ENCODE data around the gene ERICH6B.

Gene ERICH6B

GRCh38 chr13:45630791-45631190 lies 15.3 kb upstream of the ERICH6B start:
- H3K4me3 ChIP-seq (ENCODE audit: control insufficient read depth, low read depth, low read length) = no peak overlapping the region
- no peak for DNase-seq (ENCODE audit: low read depth)
- no peak for TF ChIP-seq CTCF (conservative IDR thresholded peaks at IDR 0.05; ENCODE audit: control insufficient read depth, insufficient read depth, low read depth, low read length)

- no peak overlapping the region for H3K4me3 ChIP-seq (ENCODE audit: control insufficient read depth, low read depth, low read length)
- DNase-seq (ENCODE audit: low read depth) = no peak
- no peak for TF ChIP-seq CTCF (conservative IDR thresholded peaks at IDR 0.05; ENCODE audit: control insufficient read depth, insufficient read depth, low read depth, low read length)
These were observed 14.4 kb upstream of the ERICH6B start for GRCh38 chr13:45629940-45630339.

GRCh38 chr13:45628094-45628493 lies 12.6 kb upstream of the ERICH6B start:
- DNase-seq (ENCODE audit: low read depth) = no peak
- H3K4me3 ChIP-seq (ENCODE audit: control insufficient read depth, low read depth, low read length) = no peak overlapping the region
- TF ChIP-seq CTCF (conservative IDR thresholded peaks at IDR 0.05; ENCODE audit: control insufficient read depth, insufficient read depth, low read depth, low read length) = no peak

- H3K4me3 ChIP-seq (ENCODE audit: control insufficient read depth, low read depth, low read length) = no peak overlapping the region
- no peak for TF ChIP-seq CTCF (conservative IDR thresholded peaks at IDR 0.05; ENCODE audit: control insufficient read depth, insufficient read depth, low read depth, low read length)
- no peak for DNase-seq (ENCODE audit: low read depth)
These were observed 12.1 kb upstream of the ERICH6B start for GRCh38 chr13:45627656-45628055.

- TF ChIP-seq CTCF (conservative IDR thresholded peaks at IDR 0.05; ENCODE audit: control insufficient read depth, insufficient read depth, low read depth, low read length) = no peak
- H3K4me3 ChIP-seq (ENCODE audit: control insufficient read depth, low read depth, low read length) = no peak overlapping the region
- peak; percentile 17 for DNase-seq (ENCODE audit: low read depth)
These were observed 11.3 kb upstream of the ERICH6B start for GRCh38 chr13:45626731-45627374.

GRCh38 chr13:45623516-45624090 lies 8.1 kb upstream of the ERICH6B start:
- no peak overlapping the region for H3K4me3 ChIP-seq (ENCODE audit: control insufficient read depth, low read depth, low read length)
- DNase-seq (ENCODE audit: low read depth) = peak; percentile 39
- peak; percentile 56 for TF ChIP-seq CTCF (conservative IDR thresholded peaks at IDR 0.05; ENCODE audit: control insufficient read depth, insufficient read depth, low read depth, low read length)
